Activated CD4-positive, alpha-beta T cell treated with anti-CD3 and anti-CD28 coated beads, Interleukin-2, Interleukin-6, amounts not matched to agents 100 ng/mL and 50 ng/mL, durations not matched to agents 16 hours and 8 hours (primary cell): ENCODE measurements around the gene RTKN2.
A peak's percentile ranks its signal among the peaks of the same experiment; 100 is the strongest.

Experiments used
- DNase-seq: peaks from one replicate; pipeline ENCODE4 v3.0.0-alpha.2; 2020

RTKN2 gene

DNA sequence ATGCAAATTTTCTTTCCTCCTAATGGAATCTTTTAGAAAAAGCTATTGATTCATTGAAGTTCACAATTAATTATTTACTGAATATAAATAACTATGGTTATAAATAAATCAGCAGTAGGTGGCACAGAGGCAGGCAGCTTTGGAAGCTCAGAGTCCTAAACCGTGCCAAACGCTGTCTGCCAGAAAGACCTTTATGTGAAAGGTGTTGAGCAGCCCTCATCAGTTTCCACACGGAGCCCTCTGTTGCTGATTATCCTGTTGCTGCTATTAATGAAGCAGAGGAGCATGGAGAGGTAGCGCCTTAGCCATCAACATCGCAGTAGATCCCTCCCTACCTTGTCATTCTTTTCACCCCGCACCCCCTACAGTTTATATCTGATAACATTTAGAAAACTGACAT is 51.0 kb downstream of the RTKN2 start:
- no peak for DNase-seq

DNA sequence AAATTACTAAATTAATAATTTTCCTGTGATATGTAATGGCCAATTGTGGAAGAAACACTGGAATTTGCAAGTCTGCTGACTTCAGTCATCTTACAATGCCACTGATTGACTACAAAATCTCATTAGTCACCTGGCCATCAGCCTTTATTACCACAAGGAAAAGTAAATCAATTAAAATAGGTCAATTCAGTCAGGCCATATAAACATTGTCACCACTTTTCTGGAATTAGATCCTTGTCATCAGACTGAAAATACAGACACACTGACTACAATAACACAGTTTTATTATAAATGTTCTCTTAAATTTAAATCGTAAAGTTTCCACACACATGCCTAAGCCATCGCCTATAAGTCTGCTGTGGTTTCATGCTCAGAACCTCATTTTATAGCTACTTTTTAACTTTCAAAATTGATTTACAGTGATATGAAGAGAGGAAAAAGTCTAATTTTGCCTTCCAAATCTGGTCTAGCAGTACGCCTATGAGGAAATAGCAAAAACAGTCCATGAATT is 54.2 kb downstream of the RTKN2 start:
- DNase-seq, result no peak

DNA sequence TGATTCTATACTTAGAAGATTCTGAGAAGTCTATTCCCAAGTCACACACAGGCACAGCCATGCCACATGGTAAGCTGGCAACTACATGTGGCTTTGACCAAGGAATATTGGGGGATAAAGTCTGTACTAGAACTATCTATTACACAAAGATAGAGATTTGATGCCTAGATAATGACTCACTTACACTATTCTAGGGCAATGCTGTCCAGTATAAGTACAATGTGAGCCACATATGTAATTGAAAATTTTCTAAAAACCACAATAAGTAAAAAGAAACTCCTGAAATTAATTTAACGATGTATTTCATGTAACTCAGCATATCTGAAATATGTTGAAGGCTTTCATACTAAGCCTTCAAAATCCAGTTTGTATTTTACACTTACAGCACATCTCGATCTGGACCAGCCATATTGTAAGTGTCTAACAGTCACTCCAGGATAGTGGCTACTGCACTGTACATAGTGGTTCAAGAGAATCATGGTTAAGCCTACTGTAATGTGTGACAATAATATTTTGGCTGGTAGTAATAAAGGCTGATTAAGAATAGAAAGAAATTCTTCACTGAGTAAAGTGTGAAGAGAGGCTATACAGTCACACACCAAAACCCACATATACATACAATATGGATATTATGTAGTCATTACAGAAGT is 62.8 kb downstream of the RTKN2 start:
- no peak for DNase-seq

DNA sequence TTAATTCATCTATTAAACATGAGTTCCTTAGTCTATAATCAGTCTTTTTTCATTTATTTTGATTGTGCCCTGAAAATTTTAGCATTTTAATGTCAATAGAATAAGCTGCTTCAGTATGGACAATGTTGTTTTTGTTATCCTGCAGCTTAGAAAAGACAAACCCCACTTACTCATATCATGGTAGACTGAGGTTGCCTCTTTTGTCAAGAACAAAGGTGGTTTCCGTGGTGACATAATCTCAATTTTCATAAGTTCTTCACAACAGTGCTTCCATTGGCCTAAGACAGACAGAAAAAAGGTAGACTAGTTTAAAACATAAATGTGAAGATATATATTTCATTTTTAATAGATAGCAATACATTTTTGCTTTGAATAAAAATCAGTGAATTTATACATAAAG is 69.1 kb downstream of the RTKN2 start:
- peak; percentile 83 for DNase-seq

DNA sequence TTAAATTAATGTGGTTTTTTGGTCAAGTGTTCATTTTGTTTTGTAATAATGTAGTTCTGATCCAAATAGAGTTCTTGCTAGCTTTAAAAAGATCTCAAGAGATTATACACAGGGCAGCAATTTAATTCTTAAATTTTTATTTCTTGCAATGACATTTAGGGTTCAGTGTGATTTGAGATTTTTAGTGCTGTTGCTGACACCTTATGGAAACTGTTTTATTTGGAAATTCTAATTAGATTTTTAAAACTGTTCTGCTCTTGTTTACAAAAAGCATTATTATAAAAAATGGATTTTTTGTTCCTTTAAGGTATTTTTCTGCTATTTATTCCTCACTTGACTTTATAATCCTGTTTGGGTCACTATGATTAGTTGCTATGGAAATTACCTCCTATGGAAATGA is 72.1 kb downstream of the RTKN2 start:
- DNase-seq, result no peak

GRCh38 chr10:62195675-62195926 is 73.0 kb downstream of the RTKN2 start:
- DNase-seq, result no peak

GRCh38 chr10:62194924-62195674 is 73.5 kb downstream of the RTKN2 start:
- no peak for DNase-seq

GRCh38 chr10:62193479-62193878 is 75.2 kb downstream of the RTKN2 start:
- no peak for DNase-seq

DNA sequence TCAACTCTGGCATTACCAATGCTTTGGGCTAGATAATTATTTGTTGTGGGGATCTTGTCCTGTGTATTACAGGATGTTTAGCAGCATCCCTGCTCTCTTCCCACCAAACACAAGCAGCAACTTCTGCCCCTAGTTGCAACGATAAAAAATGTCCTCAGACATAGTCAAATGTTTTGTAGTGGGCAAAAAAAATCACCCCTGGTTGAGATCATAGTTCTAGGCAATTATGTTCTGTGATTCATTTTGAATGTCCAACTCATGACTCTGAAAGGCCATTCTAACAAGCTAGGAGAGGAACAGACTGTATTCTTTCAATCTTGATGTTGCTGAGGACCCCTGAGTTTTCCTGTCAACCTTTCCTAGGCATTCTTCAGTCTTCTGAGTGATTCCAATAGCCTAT is 79.5 kb downstream of the RTKN2 start:
- no peak for DNase-seq

DNA sequence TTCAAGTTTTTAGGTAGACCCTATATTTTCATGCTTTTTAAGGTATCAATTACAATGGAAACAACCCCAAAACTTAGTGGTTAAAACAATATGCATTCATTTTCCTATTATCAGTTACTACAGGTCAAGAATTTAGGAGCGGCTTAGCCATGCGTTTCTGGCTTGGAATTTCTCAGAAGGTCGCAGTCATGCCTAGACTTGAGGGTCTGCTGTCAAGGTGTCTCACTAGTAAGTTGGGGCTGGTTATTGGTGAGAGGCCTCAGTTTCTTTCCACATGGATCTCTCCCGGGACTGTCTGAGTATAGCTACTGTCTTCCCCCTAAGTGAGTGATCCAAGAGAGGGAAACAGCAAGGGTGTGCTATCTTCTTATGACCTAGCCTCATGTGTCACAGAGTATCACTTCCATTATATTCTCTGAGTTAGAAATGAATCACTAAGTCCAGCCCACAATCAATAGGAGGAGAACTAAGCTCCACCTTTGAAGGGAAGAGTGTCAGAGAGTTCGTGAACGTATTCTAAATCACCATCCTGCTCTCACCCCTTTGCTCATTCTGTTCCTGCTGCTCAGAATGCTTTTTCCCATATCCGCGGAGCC is 80.5 kb downstream of the RTKN2 start:
- peak; percentile 72 for DNase-seq

- peak; percentile 59 for DNase-seq
These were observed 81.5 kb downstream of the RTKN2 start for GRCh38 chr10:62186999-62187675.

- DNase-seq, result peak; percentile 86
These were observed 82.5 kb downstream of the RTKN2 start for GRCh38 chr10:62185919-62186692.

DNA sequence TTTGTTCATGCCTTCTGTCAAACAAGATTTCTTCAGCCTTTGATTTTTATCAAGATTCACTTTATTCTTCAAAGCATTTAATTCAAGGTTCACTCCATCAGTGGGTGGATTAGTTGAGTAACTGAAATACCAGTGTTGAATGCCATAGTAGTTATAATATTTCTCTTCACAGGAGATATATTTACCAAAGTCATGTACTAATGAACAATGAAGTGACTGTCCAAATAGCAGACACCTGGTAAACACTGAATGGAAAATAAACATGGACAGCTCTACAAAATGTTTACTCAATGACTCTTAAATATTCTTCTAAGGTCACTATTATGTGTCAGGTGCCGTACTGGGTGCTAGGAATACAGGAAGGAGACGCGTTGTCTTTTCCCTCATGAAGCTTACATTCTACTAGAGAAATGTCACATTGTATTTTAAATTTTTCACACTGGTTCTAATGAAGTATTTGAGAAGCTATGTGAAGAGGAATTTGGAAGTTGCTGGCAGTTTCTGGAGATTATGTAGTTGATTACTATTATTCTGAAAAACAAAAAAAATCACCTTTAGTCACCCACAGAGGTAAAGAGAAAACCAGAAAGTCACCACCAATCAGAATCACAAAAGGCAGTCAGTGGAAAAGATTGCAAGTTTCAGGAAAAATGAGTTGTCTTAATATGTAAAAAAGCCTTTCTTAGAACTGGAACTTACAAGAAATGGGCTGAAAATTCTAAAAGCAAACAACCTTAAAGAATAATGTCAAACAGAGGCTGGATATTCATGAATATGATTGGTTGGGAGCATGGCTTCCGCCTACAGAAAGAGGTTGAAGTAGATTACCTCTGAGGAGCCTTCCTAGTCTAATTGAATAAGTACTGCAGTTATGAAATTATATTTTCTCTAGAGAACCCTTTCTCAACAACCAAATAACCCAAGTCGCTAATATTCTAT is 84.5 kb downstream of the RTKN2 start:
- peak; percentile 66 for DNase-seq

DNA sequence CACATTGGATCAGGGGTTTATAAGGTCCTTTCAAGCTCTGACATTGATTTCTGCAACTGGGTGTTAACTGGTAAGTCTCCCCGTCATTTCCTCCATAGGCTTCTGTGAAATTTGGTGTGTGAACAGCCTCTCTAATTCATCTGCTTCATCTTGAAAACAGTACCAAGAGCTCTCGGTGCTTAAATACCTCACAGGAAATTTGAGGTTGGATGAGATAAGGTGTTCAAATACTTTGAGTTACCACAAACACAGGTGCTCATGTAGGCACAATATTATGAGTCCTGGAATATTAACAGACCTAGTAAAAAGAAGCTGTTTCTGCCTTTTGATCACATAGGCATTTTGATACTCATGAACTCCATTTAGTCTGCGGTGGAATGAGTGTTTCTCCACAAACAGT is 85.2 kb downstream of the RTKN2 start:
- peak; percentile 92 for DNase-seq

- DNase-seq, result peak; percentile 33
These were observed 86.0 kb downstream of the RTKN2 start for GRCh38 chr10:62182595-62182994.

GRCh38 chr10:62182171-62182570 is 86.5 kb downstream of the RTKN2 start:
- peak; percentile 30 for DNase-seq

DNA sequence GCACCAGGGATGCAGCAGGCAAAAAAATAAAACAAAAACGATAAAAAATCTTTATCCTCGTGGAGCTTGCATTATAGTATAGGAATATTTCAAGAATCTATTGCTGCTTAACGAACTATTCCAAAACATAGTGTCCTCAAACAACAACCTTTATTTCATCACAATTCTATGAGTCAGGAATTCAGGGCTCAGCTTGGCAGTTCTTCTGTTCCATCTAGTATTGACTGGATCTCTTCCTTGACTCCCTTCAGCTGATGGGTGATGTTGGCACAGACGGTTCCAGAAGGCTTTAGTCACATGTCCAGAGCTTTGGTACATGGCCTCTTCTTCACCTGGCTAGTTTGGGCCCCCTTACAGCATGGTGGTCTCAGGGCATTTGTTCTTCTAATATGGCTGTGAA is 88.0 kb downstream of the RTKN2 start:
- DNase-seq, result no peak

DNA sequence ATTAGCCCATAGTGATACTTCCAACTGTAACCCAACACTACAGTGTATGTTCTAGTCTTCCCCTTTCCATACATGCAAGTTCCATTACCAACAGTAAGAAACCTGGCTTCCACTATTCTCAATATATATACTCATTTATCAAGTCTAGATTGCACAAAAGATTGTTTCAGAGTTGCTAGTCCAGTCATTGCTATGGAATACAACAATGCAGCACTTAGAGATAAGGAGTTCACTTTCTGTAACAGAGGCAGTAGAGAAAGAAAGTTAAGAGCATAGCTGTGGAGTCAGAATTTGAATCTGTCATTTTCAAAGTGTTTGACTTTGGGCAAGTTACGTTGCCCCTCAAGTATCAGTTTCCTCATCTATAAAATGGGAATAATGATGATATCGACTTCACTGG is 90.1 kb downstream of the RTKN2 start:
- DNase-seq, result no peak

- no peak for DNase-seq
These were observed 91.5 kb downstream of the RTKN2 start for GRCh38 chr10:62177111-62177510.

DNA sequence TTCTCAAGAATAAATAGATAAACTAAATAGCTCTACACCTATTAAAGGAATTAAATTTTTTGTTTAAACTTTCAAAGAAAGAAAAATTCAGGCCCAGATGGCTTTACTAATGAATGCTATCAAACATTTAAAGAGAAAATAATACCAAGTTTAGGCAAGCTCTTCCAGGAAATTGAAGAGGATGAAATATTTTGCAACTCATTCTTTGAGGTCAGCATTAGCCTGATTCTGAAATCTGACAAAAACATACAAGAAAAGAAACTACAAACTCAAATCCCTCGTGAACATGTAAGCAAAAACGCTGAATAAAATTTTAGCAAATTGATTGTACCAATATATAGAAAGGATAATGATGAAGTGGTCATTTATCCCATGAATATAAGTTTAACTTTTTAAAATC is 93.4 kb downstream of the RTKN2 start:
- DNase-seq, result no peak

DNA sequence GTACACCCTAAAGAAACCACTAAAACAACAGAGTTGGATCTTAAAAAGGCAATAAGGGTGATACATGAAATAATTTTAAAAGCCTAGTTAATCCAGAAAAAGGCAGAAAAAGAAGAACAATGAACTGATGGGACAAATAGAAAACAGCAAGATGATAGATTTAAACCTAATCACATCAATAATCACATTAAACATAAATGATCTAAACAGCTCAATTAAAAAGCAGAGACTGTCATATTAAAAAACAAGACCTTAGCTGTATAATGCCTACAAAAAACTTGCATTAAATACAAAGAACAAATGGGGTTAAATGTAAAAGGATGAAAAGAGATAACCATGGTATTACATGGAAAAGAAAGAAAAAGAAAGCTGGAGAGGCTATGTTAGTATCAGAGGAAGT is 96.2 kb downstream of the RTKN2 start:
- no peak for DNase-seq

GRCh38 chr10:62171791-62172190 is 96.9 kb downstream of the RTKN2 start:
- no peak for DNase-seq
